Psoas muscle (tissue), 8 donors: ENCODE measurements around the gene ST3GAL6. TPM values are rescaled to one million over a fixed set of nuclear protein-coding genes. Genes with fewer than 3 reads are reported as not detected.

Experiments used
- ATAC-seq, 4 donors: fragments of 200-7000 bp; cut with Tn5 transposase; one replicate each; pipeline ENCODE4 v1.9.1; 2020; ENCODE audit warnings: moderate library complexity in 3 of 4, mild to moderate bottlenecking in 2 of 4
- DNase-seq, 2 donors: peaks; one replicate each; pipeline ENCODE4 v3.0.0-alpha.2; 2020
- H3K27ac ChIP-seq: fragments of 200-600 bp; one replicate; pipeline ENCODE4 v1.8.0; 2022
- H3K27me3 ChIP-seq, 3 donors: fragments of 200-600 bp in 1 of 3; one replicate each; pipeline versions ENCODE4 v1.6.1 to v1.8.0; 2013 to 2022; ENCODE audit warnings: low read length in 2 of 3, mild to moderate bottlenecking in 2 of 3, moderate library complexity in 1 of 3; ENCODE audit not compliant: insufficient read depth in 3 of 3
- H3K36me3 ChIP-seq, 2 donors: fragments of 200-600 bp in 1 of 2; one replicate each; pipeline versions ENCODE4 v1.6.1 to v1.8.0; 2013 to 2022; ENCODE audit warnings: low read depth in 1 of 2, mild to moderate bottlenecking in 1 of 2, moderate library complexity in 1 of 2; ENCODE audit not compliant: insufficient read depth in 1 of 2
- H3K4me1 ChIP-seq: fragments of 200-600 bp; one replicate; pipeline ENCODE4 v1.8.0; 2022
- H3K4me3 ChIP-seq: fragments of 200-600 bp; one replicate; pipeline ENCODE4 v1.8.0; 2022; ENCODE audit warnings: mild to moderate bottlenecking
- H3K9me3 ChIP-seq: fragments of 200-600 bp; one replicate; pipeline ENCODE4 v1.8.0; 2022
- WGBS, 3 donors: extraction: QIAGEN DNeasy Blood & Tissue Kit; methylation state at CpG; one replicate each; pipeline versions ENCODE4 v1.1.6 to v1.1.7; 2013; 5-methylcytosine and 5-hydroxymethylcytosine counted together
- intact Hi-C, 2 donors: fragments of 100-400 bp; cut with DNase I; formaldehyde crosslinking; loops; one replicate each; pipeline versions ENCODE4 v1.11.0 to v1.14.2; 2022
- polyA plus RNA-seq, 3 donors: library from polyadenylated mRNA; stranded (reverse); fragments of 200-250 nt; gene quantifications; one replicate each; pipeline ENCODE4 v1.2.3, GENCODE V29; 2013
- total RNA-seq, 4 donors: library from RNA; stranded (reverse); fragmentation: NEBNext Ultra II Directional in 2 of 4; extraction: Animal tissue kit (Norgen Biotek cat#: 25700) in 2 of 4; gene quantifications; one replicate each; pipeline versions ENCODE4 v1.2.1 to v1.2.4, GENCODE V29; 2021 to 2023
- TF ChIP-seq, protein P1 (sequence below): fragments of 200-600 bp; IDR thresholded peaks from one replicate; pipeline ENCODE4 v1.8.0; 2022; ENCODE audit warnings: antibody characterized with exemption
- donor health status: healthy with polysubstance abuse.
- donor health status: DM: no; HTN: no; CAD: no; lungs with moderate emphysema.
- donor health status: Bipolar disorder and iron deficiency.
- donor health status: healthy.
- donor health status: DM: yes; HTN: yes; CAD: no.
- donor health status: DM: no; HTN: no; CAD: no.
- donor health status: DM: no; HTN: no; CAD: no.
- donor health status: DM: yes; HTN: yes; CAD: no.

Gene ST3GAL6
- total and polyA plus RNA-seq, 7 donors: 7.6 to 22.9 (median 9.4) TPM

- TF ChIP-seq, protein P1, sequence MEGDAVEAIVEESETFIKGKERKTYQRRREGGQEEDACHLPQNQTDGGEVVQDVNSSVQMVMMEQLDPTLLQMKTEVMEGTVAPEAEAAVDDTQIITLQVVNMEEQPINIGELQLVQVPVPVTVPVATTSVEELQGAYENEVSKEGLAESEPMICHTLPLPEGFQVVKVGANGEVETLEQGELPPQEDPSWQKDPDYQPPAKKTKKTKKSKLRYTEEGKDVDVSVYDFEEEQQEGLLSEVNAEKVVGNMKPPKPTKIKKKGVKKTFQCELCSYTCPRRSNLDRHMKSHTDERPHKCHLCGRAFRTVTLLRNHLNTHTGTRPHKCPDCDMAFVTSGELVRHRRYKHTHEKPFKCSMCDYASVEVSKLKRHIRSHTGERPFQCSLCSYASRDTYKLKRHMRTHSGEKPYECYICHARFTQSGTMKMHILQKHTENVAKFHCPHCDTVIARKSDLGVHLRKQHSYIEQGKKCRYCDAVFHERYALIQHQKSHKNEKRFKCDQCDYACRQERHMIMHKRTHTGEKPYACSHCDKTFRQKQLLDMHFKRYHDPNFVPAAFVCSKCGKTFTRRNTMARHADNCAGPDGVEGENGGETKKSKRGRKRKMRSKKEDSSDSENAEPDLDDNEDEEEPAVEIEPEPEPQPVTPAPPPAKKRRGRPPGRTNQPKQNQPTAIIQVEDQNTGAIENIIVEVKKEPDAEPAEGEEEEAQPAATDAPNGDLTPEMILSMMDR: peak; percentile 83
- Histone ChIP-seq H3K27me3 (no peaks in the 10 kb centered on the region), H3K36me3 (peaks cover 0 to 35% of the 10 kb centered on the region in 2 donors), H3K4me3 (no peak overlapping the region), H3K4me1 (no peaks in the 10 kb centered on the region), H3K9me3 (no peaks in the 10 kb centered on the region), H3K27ac (no peak overlapping the region)
- peak; percentile 73 to 89 (median 74) for ATAC-seq
- WGBS, 3 donors: 26 to 38% (median 29%) methylated on average over 3 of the region's 3 CpGs
- intact Hi-C loops: loop anchor here (1.0 to 10.0 kb wide), 6 partner anchors 177 to 783 kb away; partner anchors contain the start of gene GABRR3 (in 1 of the 2)
- DNase-seq: no peak
Observed at GRCh38 chr3:98817547-98818041, 54.5 kb downstream of the ST3GAL6 start.

GRCh38 chr3:98821063-98821462 lies 57.9 kb downstream of the ST3GAL6 start:
- ATAC-seq: no peak
- no peaks in the 10 kb centered on the region for H3K27me3 ChIP-seq
- peaks cover 0 to 20% of the 10 kb centered on the region in 2 donors for H3K36me3 ChIP-seq
- no peak overlapping the region for H3K4me3 ChIP-seq
- H3K4me1 ChIP-seq: no peaks in the 10 kb centered on the region
- H3K9me3 ChIP-seq: no peaks in the 10 kb centered on the region
- TF ChIP-seq, protein P1: no peak
- DNase-seq: no peak
- 80 to 89% (median 87%) methylated on average over 3 of the region's 3 CpGs for WGBS, 3 donors
- intact Hi-C loops: loop anchor here in 1 of 2 donors (5.0 kb wide), 1 partner anchor 161 kb away; no protein-coding TSS in a partner anchor
- no peak overlapping the region for H3K27ac ChIP-seq

DNA sequence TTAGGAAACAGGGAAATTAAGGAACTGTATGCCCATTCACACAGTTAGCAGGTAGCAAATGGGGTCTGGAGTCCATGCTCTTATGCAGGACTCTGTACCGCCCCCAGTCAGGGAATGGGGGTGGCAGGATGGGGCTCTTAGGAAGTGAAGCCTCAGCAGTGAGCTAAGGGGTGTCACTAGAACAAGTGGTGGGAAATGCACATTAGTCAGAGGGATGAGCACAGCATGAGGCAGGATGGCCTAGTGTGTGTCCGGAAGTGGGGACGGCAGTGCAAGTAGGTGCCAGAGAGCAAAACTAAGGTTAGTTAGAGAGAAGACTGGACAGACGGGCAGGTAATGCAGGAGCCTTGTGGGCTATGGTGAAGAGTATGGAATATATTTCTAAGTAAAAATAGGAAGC lies 60.7 kb downstream of the ST3GAL6 start:
- WGBS, 3 donors: 92 to 100% (median 95%) methylated on average over 4 of the region's 4 CpGs
- H3K27ac ChIP-seq: no peak overlapping the region
- no peaks in the 10 kb centered on the region for H3K27me3 ChIP-seq
- H3K4me3 ChIP-seq: no peak overlapping the region
- ATAC-seq (no peak), DNase-seq (no peak)
- no peaks in the 10 kb centered on the region for H3K9me3 ChIP-seq
- TF ChIP-seq, protein P1: no peak
- H3K4me1 ChIP-seq: no peaks in the 10 kb centered on the region
- intact Hi-C loops: loop anchor here in 1 of 2 donors (5.0 kb wide), 1 partner anchor 159 kb away; no protein-coding TSS in a partner anchor
- H3K36me3 ChIP-seq: peaks cover 0 to 7% of the 10 kb centered on the region in 2 donors

DNA sequence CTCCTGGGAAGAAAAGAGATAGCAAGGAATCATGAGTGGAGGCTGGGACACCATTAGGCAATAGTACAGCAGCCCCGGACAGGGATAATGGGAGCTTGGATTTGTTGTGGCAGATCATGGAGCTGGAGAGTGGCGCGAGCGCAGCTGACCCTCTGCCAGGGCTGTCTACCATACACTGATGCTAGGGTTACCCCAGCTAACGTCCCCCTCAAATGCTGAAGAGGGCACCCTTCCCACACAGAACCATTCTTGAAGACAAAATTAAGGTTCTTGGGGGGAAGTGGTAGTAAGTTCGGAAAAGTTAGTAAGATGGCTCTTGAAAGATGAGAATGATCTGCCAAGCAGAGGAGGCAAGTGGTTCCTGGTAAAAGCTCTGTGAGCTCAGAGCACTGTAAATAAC lies 61.1 kb downstream of the ST3GAL6 start:
- intact Hi-C loops: loop anchor here in 1 of 2 donors (5.0 kb wide), 1 partner anchor 158 kb away; no protein-coding TSS in a partner anchor

More for the DNA sequence above, 61.1 kb downstream of the ST3GAL6 start:
- H3K9me3 ChIP-seq: peaks cover under 1% of the 10 kb centered on the region
- H3K27me3 ChIP-seq: no peaks in the 10 kb centered on the region
- TF ChIP-seq, protein P1: no peak
- DNase-seq: no peak
- no peaks in the 10 kb centered on the region for H3K4me1 ChIP-seq
- WGBS, 3 donors: 96 to 99% (median 98%) methylated on average over 6 of the region's 6 CpGs
- H3K36me3 ChIP-seq: peaks cover 0 to 3% of the 10 kb centered on the region in 2 donors
- H3K27ac ChIP-seq: no peak overlapping the region
- H3K4me3 ChIP-seq: no peak overlapping the region
- ATAC-seq: no peak
